Right lobe of liver (tissue), 4 donors: ENCODE results near the gene GPR89B.
"Not testable (repeated sequence)": the region's sequence is repeated elsewhere in the genome, so short reads cannot be mapped to it uniquely, and the experiment has no call there.

Experiments used
- CTCF ChIP-seq, 4 donors: fragments of 200-600 bp in 3 of 4; fragments of 450-650 bp in 1 of 4; IDR thresholded peaks; one replicate each; pipeline versions ENCODE4 v1.5.1 to v1.8.0; 2016 to 2022; ENCODE audit warnings: antibody characterized with exemption in 4 of 4, mild to moderate bottlenecking in 2 of 4
- POLR2A ChIP-seq: fragments of 450-650 bp; IDR thresholded peaks from one replicate; pipeline ENCODE4 v1.6.1; 2017; ENCODE audit warnings: antibody characterized with exemption, mild to moderate bottlenecking
- donor health status: DM: no; HTN: no; CAD: no.
- donor health status: DM: no; HTN: no; CAD: no.
- donor health status: DM: no; HTN: yes; CAD: no.

- TF ChIP-seq CTCF (IDR thresholded peaks at IDR 0.05); POLR2A: not testable (repeated sequence)
Measured at GRCh38 chr1:147985374-147985773, 57.2 kb downstream of the GPR89B start.
